ENCODE measurements around the gene IGSF21. TPM values are rescaled to one million over a fixed set of nuclear protein-coding genes. Genes with fewer than 3 reads are reported as not detected.

Gene IGSF21
- total RNA-seq, 1 donor from 2014 or later = 1.3 TPM

GRCh38 chr1:18411820-18412641 lies 304.4 kb downstream of the IGSF21 start:
- Mint-ChIP-seq H3K27ac (ENCODE audit: unreplicated experiment) (no peak overlapping the region), H3K36me3 (ENCODE audit: unreplicated experiment) (peaks cover 27% of the 10 kb centered on the region), H3K27me3 (ENCODE audit: unreplicated experiment) (peaks cover 3% of the 10 kb centered on the region), H3K9me3 (ENCODE audit: unreplicated experiment) (peaks cover 16% of the 10 kb centered on the region), H3K4me3 (ENCODE audit: unreplicated experiment) (no peak overlapping the region), H3K4me1 (ENCODE audit: low read depth, unreplicated experiment) (no peaks in the 10 kb centered on the region)
- DNase-seq = no peak
- TF ChIP-seq CTCF (IDR thresholded peaks at IDR 0.05; ENCODE audit: partially characterized antibody, unreplicated experiment) = no peak

- H3K27me3 Mint-ChIP-seq (ENCODE audit: unreplicated experiment) = peaks cover 3% of the 10 kb centered on the region
- DNase-seq = no peak
- H3K4me3 Mint-ChIP-seq (ENCODE audit: unreplicated experiment) = no peak overlapping the region
- no peaks in the 10 kb centered on the region for H3K4me1 Mint-ChIP-seq (ENCODE audit: low read depth, unreplicated experiment)
- no peak overlapping the region for H3K27ac Mint-ChIP-seq (ENCODE audit: unreplicated experiment)
- H3K9me3 Mint-ChIP-seq (ENCODE audit: unreplicated experiment) = peaks cover 16% of the 10 kb centered on the region
- H3K36me3 Mint-ChIP-seq (ENCODE audit: unreplicated experiment) = peaks cover 27% of the 10 kb centered on the region
- TF ChIP-seq CTCF (IDR thresholded peaks at IDR 0.05; ENCODE audit: partially characterized antibody, unreplicated experiment) = no peak
These were observed 305.3 kb downstream of the IGSF21 start for GRCh38 chr1:18412882-18413353.

GRCh38 chr1:18413541-18414305 lies 306.1 kb downstream of the IGSF21 start:
- no peak for DNase-seq
- no peak overlapping the region for H3K27ac Mint-ChIP-seq (ENCODE audit: unreplicated experiment)

GRCh38 chr1:18414321-18414720 lies 306.7 kb downstream of the IGSF21 start:
- Mint-ChIP-seq H3K4me3 (ENCODE audit: unreplicated experiment) (no peak overlapping the region), H3K9me3 (ENCODE audit: unreplicated experiment) (peaks cover 15% of the 10 kb centered on the region), H3K4me1 (ENCODE audit: low read depth, unreplicated experiment) (no peaks in the 10 kb centered on the region), H3K36me3 (ENCODE audit: unreplicated experiment) (peaks cover 27% of the 10 kb centered on the region), H3K27me3 (ENCODE audit: unreplicated experiment) (peaks cover 3% of the 10 kb centered on the region), H3K27ac (ENCODE audit: unreplicated experiment) (no peak overlapping the region)
- no peak for DNase-seq
- no peak for TF ChIP-seq CTCF (IDR thresholded peaks at IDR 0.05; ENCODE audit: partially characterized antibody, unreplicated experiment)

More at GRCh38 chr1:18413541-18414305, 306.1 kb downstream of the IGSF21 start:
- no peaks in the 10 kb centered on the region for H3K4me1 Mint-ChIP-seq (ENCODE audit: low read depth, unreplicated experiment)
- no peak overlapping the region for H3K4me3 Mint-ChIP-seq (ENCODE audit: unreplicated experiment)
- H3K27me3 Mint-ChIP-seq (ENCODE audit: unreplicated experiment) = peaks cover 3% of the 10 kb centered on the region
- peaks cover 27% of the 10 kb centered on the region for H3K36me3 Mint-ChIP-seq (ENCODE audit: unreplicated experiment)
- TF ChIP-seq CTCF (IDR thresholded peaks at IDR 0.05; ENCODE audit: partially characterized antibody, unreplicated experiment) = no peak
- H3K9me3 Mint-ChIP-seq (ENCODE audit: unreplicated experiment) = peaks cover 16% of the 10 kb centered on the region
